Adipocyte (in vitro differentiated cells): ENCODE data around the gene ACER1.
"Not testable (repeated sequence)": the region's sequence is repeated elsewhere in the genome, so short reads cannot be mapped to it uniquely, and the experiment has no call there.

ENCODE experiments used
- DNase-seq: peaks from one replicate; pipeline ENCODE4 v3.0.0-alpha.2; 2015; ENCODE audit warnings: low read depth
- H3K27me3 ChIP-seq: replicated peaks from 2 replicates; pipeline ENCODE4 v1.7.0; 2013; ENCODE audit warnings: mild to moderate bottlenecking, low read length, moderate library complexity; ENCODE audit not compliant: control insufficient read depth, insufficient read depth
- H3K36me3 ChIP-seq: 2 replicates; pipeline ENCODE4 v1.7.0; 2013; ENCODE audit warnings: low read length, mild to moderate bottlenecking, moderate library complexity; ENCODE audit not compliant: control insufficient read depth, insufficient read depth, severe bottlenecking
- H3K4me1 ChIP-seq: 2 replicates; pipeline ENCODE4 v1.7.0; 2013; ENCODE audit warnings: mild to moderate bottlenecking, low read length, moderate library complexity; ENCODE audit not compliant: control insufficient read depth, insufficient read depth
- H3K4me3 ChIP-seq: 2 replicates; pipeline ENCODE4 v1.7.0; 2013; ENCODE audit warnings: mild to moderate bottlenecking, low read length, moderate library complexity
- H3K9ac ChIP-seq: 2 replicates; pipeline ENCODE4 v1.7.0; 2013; ENCODE audit warnings: mild to moderate bottlenecking, low read length, moderate library complexity
- H3K9me3 ChIP-seq: 2 replicates; pipeline ENCODE4 v1.7.0; 2013; ENCODE audit warnings: mild to moderate bottlenecking, low read length, moderate library complexity; ENCODE audit not compliant: control insufficient read depth

ACER1 gene

GRCh38 chr19:6373096-6373812 is 39.8 kb upstream of the ACER1 start:
- peak overlapping the region; percentile 94 for H3K9ac ChIP-seq
- peaks cover 19% of the 10 kb centered on the region for H3K4me1 ChIP-seq
- H3K36me3 ChIP-seq = peaks cover 9% of the 10 kb centered on the region
- no peaks in the 10 kb centered on the region for H3K9me3 ChIP-seq
- peak; percentile 100 for DNase-seq
- H3K4me3 ChIP-seq = peak overlapping the region; percentile 81
- H3K27me3 ChIP-seq = no peaks in the 10 kb centered on the region

GRCh38 chr19:6372594-6373095 is 39.2 kb upstream of the ACER1 start, which contains the start of gene ALKBH7:
Gene ALKBH7, plus strand, starts transcription at chr19:6372794. Its CDS starts 27 bp downstream, at chr19:6372821.
- Histone ChIP-seq H3K9me3 (no peaks in the 10 kb centered on the region), H3K27me3 (no peaks in the 10 kb centered on the region), H3K4me1 (peaks cover 17% of the 10 kb centered on the region), H3K4me3 (peak within 1 kb of the TSS; percentile 81), H3K9ac (peak within 1 kb of the TSS; percentile 94), H3K36me3 (peaks cover 15% of the 10 kb centered on the region)
- peak; percentile 100 for DNase-seq

GRCh38 chr19:6364353-6364752 is 30.9 kb upstream of the ACER1 start:
- H3K9ac ChIP-seq = no peak overlapping the region
- H3K27me3 ChIP-seq = no peaks in the 10 kb centered on the region
- peaks cover 44% of the 10 kb centered on the region for H3K36me3 ChIP-seq
- H3K4me1 ChIP-seq = peaks cover 6% of the 10 kb centered on the region
- DNase-seq = no peak
- no peak overlapping the region for H3K4me3 ChIP-seq
- no peaks in the 10 kb centered on the region for H3K9me3 ChIP-seq

- no peaks in the 10 kb centered on the region for H3K9me3 ChIP-seq
- H3K27me3 ChIP-seq = no peaks in the 10 kb centered on the region
- H3K4me3 ChIP-seq = peak overlapping the region; percentile 86
- peaks cover 26% of the 10 kb centered on the region for H3K36me3 ChIP-seq
- H3K9ac ChIP-seq = peak overlapping the region; percentile 90
- peak; percentile 16 for DNase-seq
- H3K4me1 ChIP-seq = peaks cover 6% of the 10 kb centered on the region
Measured at GRCh38 chr19:6362351-6362801, 29.0 kb upstream of the ACER1 start.

- H3K4me1 ChIP-seq = peaks cover 6% of the 10 kb centered on the region
- no peaks in the 10 kb centered on the region for H3K9me3 ChIP-seq
- H3K9ac ChIP-seq = peak overlapping the region; percentile 90
- peaks cover 22% of the 10 kb centered on the region for H3K36me3 ChIP-seq
- DNase-seq = no peak
- H3K4me3 ChIP-seq = peak overlapping the region; percentile 86
- H3K27me3 ChIP-seq = no peaks in the 10 kb centered on the region
Measured at GRCh38 chr19:6362027-6362350, 28.6 kb upstream of the ACER1 start.

GRCh38 chr19:6360857-6361216 is 27.4 kb upstream of the ACER1 start:
- H3K4me3 ChIP-seq = peak overlapping the region; percentile 86
- not testable (repeated sequence) for H3K27me3 ChIP-seq, H3K9me3 ChIP-seq, H3K4me1 ChIP-seq, DNase-seq
- peak overlapping the region; percentile 90 for H3K9ac ChIP-seq
- H3K36me3 ChIP-seq = peaks cover 13% of the 10 kb centered on the region

- not testable (repeated sequence) for DNase-seq
Measured at GRCh38 chr19:6360445-6360844, 27.0 kb upstream of the ACER1 start.

GRCh38 chr19:6359568-6360341 is 26.3 kb upstream of the ACER1 start:
- Histone ChIP-seq H3K9ac (no peak overlapping the region), H3K36me3 (peaks cover 5% of the 10 kb centered on the region), H3K4me1 (peaks cover 6% of the 10 kb centered on the region), H3K4me3 (no peak overlapping the region), H3K9me3 (no peaks in the 10 kb centered on the region), H3K27me3 (no peaks in the 10 kb centered on the region)
- no peak for DNase-seq

More at GRCh38 chr19:6360445-6360844, 27.0 kb upstream of the ACER1 start:
- H3K9ac ChIP-seq, H3K27me3 ChIP-seq, H3K4me3 ChIP-seq, H3K9me3 ChIP-seq, H3K4me1 ChIP-seq: not testable (repeated sequence)
- peaks cover 11% of the 10 kb centered on the region for H3K36me3 ChIP-seq

- Histone ChIP-seq H3K36me3 (no peaks in the 10 kb centered on the region), H3K27me3 (no peaks in the 10 kb centered on the region)
Measured at GRCh38 chr19:6358003-6358402, 24.6 kb upstream of the ACER1 start.

GRCh38 chr19:6357174-6357573 is 23.8 kb upstream of the ACER1 start:
- Histone ChIP-seq H3K4me1 (peaks cover 2% of the 10 kb centered on the region), H3K36me3 (no peaks in the 10 kb centered on the region), H3K9ac (no peak overlapping the region), H3K27me3 (no peaks in the 10 kb centered on the region), H3K9me3 (peaks cover 6% of the 10 kb centered on the region), H3K4me3 (no peak overlapping the region)
- DNase-seq = no peak

More at GRCh38 chr19:6358003-6358402, 24.6 kb upstream of the ACER1 start:
- no peak overlapping the region for H3K4me3 ChIP-seq
- H3K9ac ChIP-seq = no peak overlapping the region
- H3K9me3 ChIP-seq = no peaks in the 10 kb centered on the region
- DNase-seq = no peak
- peaks cover 6% of the 10 kb centered on the region for H3K4me1 ChIP-seq

- H3K4me1 ChIP-seq, H3K36me3 ChIP-seq, H3K9ac ChIP-seq, DNase-seq, H3K4me3 ChIP-seq, H3K9me3 ChIP-seq, H3K27me3 ChIP-seq: not testable (repeated sequence)
Measured at GRCh38 chr19:6355321-6356040, 22.1 kb upstream of the ACER1 start.
